Neural cell (in vitro differentiated cells): ENCODE data around the gene COG2.

Experiments used
- EP300 ChIP-seq: fragments of 450-650 bp; conservative IDR thresholded peaks from 2 replicates; pipeline ENCODE4 v1.6.1; 2014; ENCODE audit warnings: antibody characterized with exemption, mild to moderate bottlenecking, moderate library complexity; ENCODE audit not compliant: poor library complexity, severe bottlenecking
- EZH2 ChIP-seq: fragments of 200-600, 300-800 bp; shearing (Covaris generic), sonication (generic); IDR thresholded peaks from 2 replicates; pipeline ENCODE4 v1.6.1; 2014; ENCODE audit warnings: antibody characterized with exemption, low read length, borderline replicate concordance, mild to moderate bottlenecking; ENCODE audit not compliant: insufficient read depth, poor library complexity, severe bottlenecking
- MXI1 ChIP-seq: fragments of 450-650 bp; conservative IDR thresholded peaks from 2 replicates; pipeline ENCODE4 v1.6.1; 2014; ENCODE audit warnings: antibody characterized with exemption, mild to moderate bottlenecking; ENCODE audit not compliant: poor library complexity, severe bottlenecking
- POLR2AphosphoS5 ChIP-seq: IDR thresholded peaks from 2 replicates; pipeline ENCODE4 v1.6.1; 2012
- RAD21 ChIP-seq: fragments of 450-650 bp; conservative IDR thresholded peaks from 2 replicates; pipeline ENCODE4 v1.6.1; 2014; ENCODE audit warnings: antibody characterized with exemption, mild to moderate bottlenecking, moderate library complexity
- SMC3 ChIP-seq: fragments of 450-650 bp; conservative IDR thresholded peaks from 2 replicates; pipeline ENCODE4 v1.6.1; 2014; ENCODE audit warnings: antibody characterized with exemption, mild to moderate bottlenecking, moderate library complexity; ENCODE audit not compliant: poor library complexity
- TAF1 ChIP-seq: IDR thresholded peaks from 2 replicates; pipeline ENCODE4 v1.6.1; 2012; ENCODE audit warnings: low read depth
- TF ChIP-seq, protein P1 (sequence below): IDR thresholded peaks from 2 replicates; pipeline ENCODE4 v1.6.1; 2012; ENCODE audit warnings: borderline replicate concordance
- TF ChIP-seq, protein P2 (sequence below): fragments of 450-650 bp; IDR thresholded peaks from 2 replicates; pipeline ENCODE4 v1.5.1; 2014; ENCODE audit warnings: antibody characterized with exemption, mild to moderate bottlenecking, moderate library complexity; ENCODE audit not compliant: poor library complexity, severe bottlenecking

DNA sequence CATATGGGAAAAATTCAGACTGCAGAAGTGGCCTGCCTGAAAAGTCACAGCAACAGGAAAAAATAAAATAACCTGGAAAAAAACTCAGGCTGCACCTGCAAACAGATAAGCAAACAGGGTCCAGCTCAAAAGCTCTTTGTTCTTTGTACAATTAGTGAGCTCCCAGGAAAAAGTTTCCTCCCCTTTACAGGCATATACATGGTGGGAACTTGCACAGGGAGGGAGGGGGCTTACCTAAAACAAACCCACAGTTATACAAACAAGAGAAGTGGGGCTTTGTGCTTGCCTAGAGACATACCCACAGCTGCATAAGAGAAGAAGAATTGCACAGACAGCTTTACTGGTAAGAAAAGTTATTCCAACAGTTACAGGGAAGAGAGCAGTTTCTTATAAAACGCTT lies 31.7 kb upstream of the COG2 start:
- TF ChIP-seq, protein P1, sequence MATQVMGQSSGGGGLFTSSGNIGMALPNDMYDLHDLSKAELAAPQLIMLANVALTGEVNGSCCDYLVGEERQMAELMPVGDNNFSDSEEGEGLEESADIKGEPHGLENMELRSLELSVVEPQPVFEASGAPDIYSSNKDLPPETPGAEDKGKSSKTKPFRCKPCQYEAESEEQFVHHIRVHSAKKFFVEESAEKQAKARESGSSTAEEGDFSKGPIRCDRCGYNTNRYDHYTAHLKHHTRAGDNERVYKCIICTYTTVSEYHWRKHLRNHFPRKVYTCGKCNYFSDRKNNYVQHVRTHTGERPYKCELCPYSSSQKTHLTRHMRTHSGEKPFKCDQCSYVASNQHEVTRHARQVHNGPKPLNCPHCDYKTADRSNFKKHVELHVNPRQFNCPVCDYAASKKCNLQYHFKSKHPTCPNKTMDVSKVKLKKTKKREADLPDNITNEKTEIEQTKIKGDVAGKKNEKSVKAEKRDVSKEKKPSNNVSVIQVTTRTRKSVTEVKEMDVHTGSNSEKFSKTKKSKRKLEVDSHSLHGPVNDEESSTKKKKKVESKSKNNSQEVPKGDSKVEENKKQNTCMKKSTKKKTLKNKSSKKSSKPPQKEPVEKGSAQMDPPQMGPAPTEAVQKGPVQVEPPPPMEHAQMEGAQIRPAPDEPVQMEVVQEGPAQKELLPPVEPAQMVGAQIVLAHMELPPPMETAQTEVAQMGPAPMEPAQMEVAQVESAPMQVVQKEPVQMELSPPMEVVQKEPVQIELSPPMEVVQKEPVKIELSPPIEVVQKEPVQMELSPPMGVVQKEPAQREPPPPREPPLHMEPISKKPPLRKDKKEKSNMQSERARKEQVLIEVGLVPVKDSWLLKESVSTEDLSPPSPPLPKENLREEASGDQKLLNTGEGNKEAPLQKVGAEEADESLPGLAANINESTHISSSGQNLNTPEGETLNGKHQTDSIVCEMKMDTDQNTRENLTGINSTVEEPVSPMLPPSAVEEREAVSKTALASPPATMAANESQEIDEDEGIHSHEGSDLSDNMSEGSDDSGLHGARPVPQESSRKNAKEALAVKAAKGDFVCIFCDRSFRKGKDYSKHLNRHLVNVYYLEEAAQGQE = no peak
- TF ChIP-seq, protein P2, sequence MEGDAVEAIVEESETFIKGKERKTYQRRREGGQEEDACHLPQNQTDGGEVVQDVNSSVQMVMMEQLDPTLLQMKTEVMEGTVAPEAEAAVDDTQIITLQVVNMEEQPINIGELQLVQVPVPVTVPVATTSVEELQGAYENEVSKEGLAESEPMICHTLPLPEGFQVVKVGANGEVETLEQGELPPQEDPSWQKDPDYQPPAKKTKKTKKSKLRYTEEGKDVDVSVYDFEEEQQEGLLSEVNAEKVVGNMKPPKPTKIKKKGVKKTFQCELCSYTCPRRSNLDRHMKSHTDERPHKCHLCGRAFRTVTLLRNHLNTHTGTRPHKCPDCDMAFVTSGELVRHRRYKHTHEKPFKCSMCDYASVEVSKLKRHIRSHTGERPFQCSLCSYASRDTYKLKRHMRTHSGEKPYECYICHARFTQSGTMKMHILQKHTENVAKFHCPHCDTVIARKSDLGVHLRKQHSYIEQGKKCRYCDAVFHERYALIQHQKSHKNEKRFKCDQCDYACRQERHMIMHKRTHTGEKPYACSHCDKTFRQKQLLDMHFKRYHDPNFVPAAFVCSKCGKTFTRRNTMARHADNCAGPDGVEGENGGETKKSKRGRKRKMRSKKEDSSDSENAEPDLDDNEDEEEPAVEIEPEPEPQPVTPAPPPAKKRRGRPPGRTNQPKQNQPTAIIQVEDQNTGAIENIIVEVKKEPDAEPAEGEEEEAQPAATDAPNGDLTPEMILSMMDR = no peak
- TF ChIP-seq POLR2AphosphoS5 (no peak), EZH2 (no peak), SMC3 (no peak), TAF1 (no peak), RAD21 (no peak), MXI1 (no peak), EP300 (no peak)
